GM23338 (cell line): ENCODE results near the gene BIRC6. TPM values are rescaled to one million over a fixed set of nuclear protein-coding genes. Genes with fewer than 3 reads are reported as not detected.

Source experiments
- ATAC-seq: fragments of 200-7000 bp; cut with Tn5 transposase; 3 replicates; pipeline ENCODE4 v1.9.1; 2020
- DNase-seq: peaks from one replicate; pipeline ENCODE4 v3.0.0-alpha.2; 2015; ENCODE audit warnings: low spot score
- H2AFZ ChIP-seq: fragments of 200-600 bp; sonication (generic); 2 replicates; pipeline ENCODE4 v1.8.0; 2016; ENCODE audit warnings: antibody characterized with exemption, mild to moderate bottlenecking, moderate library complexity
- H3F3A ChIP-seq: fragments of 200-600 bp; sonication (generic); replicated peaks from 2 replicates; pipeline ENCODE4 v1.8.0; 2017; ENCODE audit warnings: antibody characterized with exemption, mixed run types, low read depth
- H3K27ac ChIP-seq: fragments of 200-600 bp; sonication (generic); 2 replicates; pipeline ENCODE4 v1.6.1; 2016; ENCODE audit warnings: low read depth
- H3K27me3 ChIP-seq: fragments of 200-600 bp; sonication (generic); 2 replicates; pipeline ENCODE4 v1.8.0; 2016; ENCODE audit warnings: mild to moderate bottlenecking, mixed run types, moderate library complexity; ENCODE audit not compliant: insufficient read depth
- H3K36me3 ChIP-seq: fragments of 200-600 bp; sonication (generic); 2 replicates; pipeline ENCODE4 v1.8.0; 2016; ENCODE audit warnings: mild to moderate bottlenecking; ENCODE audit not compliant: insufficient read depth
- H3K4me1 ChIP-seq: fragments of 200-600 bp; sonication (generic); 2 replicates; pipeline ENCODE4 v1.8.0; 2016; ENCODE audit warnings: mild to moderate bottlenecking, moderate library complexity; ENCODE audit not compliant: insufficient read depth
- H3K4me2 ChIP-seq: fragments of 200-600 bp; sonication (generic); 2 replicates; pipeline ENCODE4 v1.7.1; 2017; ENCODE audit warnings: mixed run types
- H3K4me3 ChIP-seq: fragments of 200-600 bp; sonication (generic); 2 replicates; pipeline ENCODE4 v1.6.1; 2016; ENCODE audit warnings: mixed run types
- H3K79me2 ChIP-seq: fragments of 200-600 bp; sonication (generic); replicated peaks from 2 replicates; pipeline ENCODE4 v1.8.0; 2017; ENCODE audit warnings: mild to moderate bottlenecking; ENCODE audit not compliant: insufficient read depth
- H3K9me2 ChIP-seq: fragments of 200-600 bp; sonication (generic); 2 replicates; pipeline ENCODE4 v1.8.0; 2017; ENCODE audit not compliant: insufficient read depth
- H4K20me1 ChIP-seq: fragments of 200-600 bp; sonication (generic); replicated peaks from 2 replicates; pipeline ENCODE4 v1.8.0; 2017; ENCODE audit warnings: mild to moderate bottlenecking; ENCODE audit not compliant: insufficient read depth
- H3K27ac Mint-ChIP-seq: 2 replicates; pipeline ENCODE4 v1.8.0; 2020; ENCODE audit warnings: inconsistent platforms, mild to moderate bottlenecking, moderate library complexity, mixed read lengths
- H3K27me3 Mint-ChIP-seq: 3 replicates; pipeline ENCODE4 v1.8.0; 2022; ENCODE audit warnings: low read depth, mild to moderate bottlenecking, moderate library complexity, mixed read lengths, inconsistent platforms; ENCODE audit not compliant: insufficient read depth, poor library complexity
- H3K36me3 Mint-ChIP-seq: 3 replicates; pipeline ENCODE4 v1.8.0; 2021; ENCODE audit warnings: low read depth, mild to moderate bottlenecking, inconsistent platforms, moderate library complexity, mixed read lengths
- H3K4me1 Mint-ChIP-seq: 3 replicates; pipeline ENCODE4 v1.8.0; 2020; ENCODE audit warnings: mild to moderate bottlenecking, inconsistent platforms, mixed read lengths
- H3K4me3 Mint-ChIP-seq: 3 replicates; pipeline ENCODE4 v1.8.0; 2021; ENCODE audit warnings: moderate library complexity, mild to moderate bottlenecking, inconsistent platforms, mixed read lengths
- H3K9me3 Mint-ChIP-seq: 3 replicates; pipeline ENCODE4 v1.8.0; 2020; ENCODE audit warnings: moderate library complexity, mild to moderate bottlenecking, inconsistent platforms, mixed read lengths
- ETS1 ChIP-seq: IDR thresholded peaks from 2 replicates; pipeline ENCODE4 v1.6.1; 2016; ENCODE audit warnings: antibody characterized with exemption
- EZH2 ChIP-seq: fragments of 200-600 bp; sonication (generic); IDR thresholded peaks from one replicate; pipeline ENCODE4 v1.8.0; 2017; ENCODE audit warnings: antibody characterized with exemption, mild to moderate bottlenecking, low read depth; ENCODE audit not compliant: unreplicated experiment
- JUNB ChIP-seq: IDR thresholded peaks from one replicate; pipeline ENCODE4 v1.6.1; 2016; ENCODE audit warnings: antibody characterized with exemption; ENCODE audit not compliant: unreplicated experiment
- NANOG ChIP-seq: IDR thresholded peaks from 2 replicates; pipeline ENCODE4 v1.6.1; 2016; ENCODE audit warnings: antibody characterized with exemption, borderline replicate concordance
- POLR2AphosphoS5 ChIP-seq: IDR thresholded peaks from 2 replicates; pipeline ENCODE4 v1.6.1; 2016; ENCODE audit warnings: antibody characterized with exemption, low read depth
- REST ChIP-seq: IDR thresholded peaks from one replicate; pipeline ENCODE4 v1.6.1; 2018; ENCODE audit warnings: antibody characterized with exemption; ENCODE audit not compliant: unreplicated experiment
- STAT1 ChIP-seq: IDR thresholded peaks from one replicate; pipeline ENCODE4 v1.6.1; 2016; ENCODE audit warnings: antibody characterized with exemption; ENCODE audit not compliant: unreplicated experiment
- ZNF114 ChIP-seq: fragments of 250-450 bp; sonication (Bioruptor Pico); IDR thresholded peaks from 2 replicates; pipeline ENCODE4 v1.5.0; 2020; ENCODE audit warnings: mild to moderate bottlenecking, moderate library complexity
- ZNF331 ChIP-seq: fragments of 250-450 bp; sonication (Bioruptor Pico); IDR thresholded peaks from 2 replicates; pipeline ENCODE4 v1.5.0; 2020; ENCODE audit warnings: low read depth, mild to moderate bottlenecking, moderate library complexity
- ZNF462 ChIP-seq: fragments of 250-450 bp; sonication (Bioruptor Pico); IDR thresholded peaks from 2 replicates; pipeline ENCODE4 v1.5.0; 2020; ENCODE audit warnings: mild to moderate bottlenecking, moderate library complexity
- polyA plus RNA-seq: library from polyadenylated mRNA; unstranded; fragments of >200 nt; fragmentation: Nextera tagmentation; extraction: Ambion mirVana; gene quantifications from 2 replicates; pipeline ENCODE4 v1.2.1, GENCODE V29; 2016
- total RNA-seq: library from RNA; depleted of rRNA; stranded (reverse); fragments of >200 nt; shearing (Covaris generic); gene quantifications from 2 replicates; pipeline ENCODE4 v1.2.3, GENCODE V29; 2014

The BIRC6 gene
- total and polyA plus RNA-seq, 2 experiments from 2014 or later = 85.8 to 131 TPM

GRCh38 chr2:32375228-32375892 lies 18.5 kb downstream of the BIRC6 start (continued):
- TF ChIP-seq ETS1 = no peak
- TF ChIP-seq ZNF331 = no peak
- no peak for TF ChIP-seq POLR2AphosphoS5
- TF ChIP-seq ZNF114 (CRISPR knock-in tag) = no peak
- no peak for TF ChIP-seq STAT1
- no peak for TF ChIP-seq REST
- no peak for TF ChIP-seq NANOG

- no peak overlapping the region for H3K4me3 ChIP-seq
- DNase-seq (no peak), ATAC-seq (no peak)
- Mint-ChIP-seq H3K9me3 (no peaks in the 10 kb centered on the region), H3K27me3 (peaks cover 2% of the 10 kb centered on the region), H3K27ac (no peak overlapping the region), H3K36me3 (peaks cover 13% of the 10 kb centered on the region), H3K4me1 (peaks cover 6% of the 10 kb centered on the region; the same call in 2 of the 3 replicates), H3K4me3 (no peak overlapping the region)
- H3K4me1 ChIP-seq = no peaks in the 10 kb centered on the region
- no peaks in the 10 kb centered on the region; the same call in 1 of the 2 replicates for H3K36me3 ChIP-seq
- H3K27me3 ChIP-seq = no peaks in the 10 kb centered on the region
- H3K27ac ChIP-seq = no peak overlapping the region
- H3F3A ChIP-seq = 0 out of 2 replicates have a peak, but pooled peaks cover under 1% of the 10 kb centered on the region
- H4K20me1 ChIP-seq = peaks cover 25% of the 10 kb centered on the region
- H3K79me2 ChIP-seq = peaks cover 92% of the 10 kb centered on the region
- H2AFZ ChIP-seq = no peak overlapping the region
- H3K4me2 ChIP-seq = no peak overlapping the region
- no peaks in the 10 kb centered on the region for H3K9me2 ChIP-seq
- TF ChIP-seq JUNB (no peak), ZNF114 (CRISPR knock-in tag) (no peak), NANOG (no peak), STAT1 (no peak), ZNF462 (no peak), ETS1 (no peak), EZH2 (no peak)
Observed at GRCh38 chr2:32376756-32377155, 19.9 kb downstream of the BIRC6 start.
